Measurements from ENCODE around the gene NYNRIN. TPM values are rescaled to one million over a fixed set of nuclear protein-coding genes. Genes with fewer than 3 reads are reported as not detected.

NYNRIN gene
- total and polyA plus RNA-seq, 2 of the 4 experiments (the other 2 are of a cell fraction), result 2.2 to 5.4 TPM

- no peak overlapping the region for H3K56ac ChIP-seq (ENCODE audit: extremely low read depth, insufficient read depth, low read length)
- H2BK15ac ChIP-seq (ENCODE audit: low read depth, low read length), result no peak overlapping the region
- no peak overlapping the region for H2AK9ac ChIP-seq (replicated peaks; ENCODE audit: low read depth, low read length, poor library complexity)
- ATAC-seq (ENCODE audit: low read depth), result no peak
- no peak overlapping the region for H2AFZ ChIP-seq (replicated peaks; ENCODE audit: low read length, poor library complexity)
- dilution Hi-C loops (cut with HindIII; ENCODE audit: low sequenced_read_pairs, unreplicated experiment) (no loop called here), intact Hi-C loops (cut with micrococcal nuclease) (no loop called here), in situ Hi-C loops (cut with MboI; ENCODE audit: low sequenced_read_pairs) (no loop called here)
- no peak for TF ChIP-seq MAFK (IDR thresholded peaks at IDR 0.05; ENCODE audit: low read depth, low read length)
- TF ChIP-seq CHD1 (IDR thresholded peaks at IDR 0.05; ENCODE audit: low read depth, low read length), result no peak
- TF ChIP-seq POLR2A (IDR thresholded peaks at IDR 0.05; ENCODE audit: low read depth, low read length), result no peak
- TF ChIP-seq, protein P1, sequence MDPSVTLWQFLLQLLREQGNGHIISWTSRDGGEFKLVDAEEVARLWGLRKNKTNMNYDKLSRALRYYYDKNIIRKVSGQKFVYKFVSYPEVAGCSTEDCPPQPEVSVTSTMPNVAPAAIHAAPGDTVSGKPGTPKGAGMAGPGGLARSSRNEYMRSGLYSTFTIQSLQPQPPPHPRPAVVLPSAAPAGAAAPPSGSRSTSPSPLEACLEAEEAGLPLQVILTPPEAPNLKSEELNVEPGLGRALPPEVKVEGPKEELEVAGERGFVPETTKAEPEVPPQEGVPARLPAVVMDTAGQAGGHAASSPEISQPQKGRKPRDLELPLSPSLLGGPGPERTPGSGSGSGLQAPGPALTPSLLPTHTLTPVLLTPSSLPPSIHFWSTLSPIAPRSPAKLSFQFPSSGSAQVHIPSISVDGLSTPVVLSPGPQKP (IDR thresholded peaks at IDR 0.05; ENCODE audit: borderline replicate concordance, low read depth, low read length), result no peak
- no peak for TF ChIP-seq SMC3 (IDR thresholded peaks at IDR 0.05; ENCODE audit: low read depth, low read length)
- TF ChIP-seq NFE2L2 (IDR thresholded peaks at IDR 0.05; ENCODE audit: low read depth, low read length), result no peak
- TF ChIP-seq MAZ (IDR thresholded peaks at IDR 0.05; ENCODE audit: borderline replicate concordance, low read depth, low read length), result no peak
- no peak for TF ChIP-seq CEBPB (IDR thresholded peaks at IDR 0.05; ENCODE audit: low read depth, low read length)
- TF ChIP-seq BHLHE40 (IDR thresholded peaks at IDR 0.05; ENCODE audit: low read depth, low read length), result no peak
- TF ChIP-seq, protein P2, sequence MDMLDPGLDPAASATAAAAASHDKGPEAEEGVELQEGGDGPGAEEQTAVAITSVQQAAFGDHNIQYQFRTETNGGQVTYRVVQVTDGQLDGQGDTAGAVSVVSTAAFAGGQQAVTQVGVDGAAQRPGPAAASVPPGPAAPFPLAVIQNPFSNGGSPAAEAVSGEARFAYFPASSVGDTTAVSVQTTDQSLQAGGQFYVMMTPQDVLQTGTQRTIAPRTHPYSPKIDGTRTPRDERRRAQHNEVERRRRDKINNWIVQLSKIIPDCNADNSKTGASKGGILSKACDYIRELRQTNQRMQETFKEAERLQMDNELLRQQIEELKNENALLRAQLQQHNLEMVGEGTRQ (IDR thresholded peaks at IDR 0.05; ENCODE audit: low read depth, low read length), result no peak
- no peak for TF ChIP-seq MXI1 (IDR thresholded peaks at IDR 0.05; ENCODE audit: borderline replicate concordance, low read depth, low read length)
- TF ChIP-seq RCOR1 (IDR thresholded peaks at IDR 0.05; ENCODE audit: insufficient replicate concordance, low read length), result no peak
- TF ChIP-seq, protein P3, sequence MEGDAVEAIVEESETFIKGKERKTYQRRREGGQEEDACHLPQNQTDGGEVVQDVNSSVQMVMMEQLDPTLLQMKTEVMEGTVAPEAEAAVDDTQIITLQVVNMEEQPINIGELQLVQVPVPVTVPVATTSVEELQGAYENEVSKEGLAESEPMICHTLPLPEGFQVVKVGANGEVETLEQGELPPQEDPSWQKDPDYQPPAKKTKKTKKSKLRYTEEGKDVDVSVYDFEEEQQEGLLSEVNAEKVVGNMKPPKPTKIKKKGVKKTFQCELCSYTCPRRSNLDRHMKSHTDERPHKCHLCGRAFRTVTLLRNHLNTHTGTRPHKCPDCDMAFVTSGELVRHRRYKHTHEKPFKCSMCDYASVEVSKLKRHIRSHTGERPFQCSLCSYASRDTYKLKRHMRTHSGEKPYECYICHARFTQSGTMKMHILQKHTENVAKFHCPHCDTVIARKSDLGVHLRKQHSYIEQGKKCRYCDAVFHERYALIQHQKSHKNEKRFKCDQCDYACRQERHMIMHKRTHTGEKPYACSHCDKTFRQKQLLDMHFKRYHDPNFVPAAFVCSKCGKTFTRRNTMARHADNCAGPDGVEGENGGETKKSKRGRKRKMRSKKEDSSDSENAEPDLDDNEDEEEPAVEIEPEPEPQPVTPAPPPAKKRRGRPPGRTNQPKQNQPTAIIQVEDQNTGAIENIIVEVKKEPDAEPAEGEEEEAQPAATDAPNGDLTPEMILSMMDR (conservative IDR thresholded peaks at IDR 0.05; ENCODE audit: low read depth, low read length), result no peak
- no peak for TF ChIP-seq FOS (IDR thresholded peaks at IDR 0.05; ENCODE audit: low read depth, low read length)
- no peak for TF ChIP-seq RAD21 (IDR thresholded peaks at IDR 0.05; ENCODE audit: low read length)
- TF ChIP-seq RFX5 (IDR thresholded peaks at IDR 0.05; ENCODE audit: low read depth, low read length), result no peak
- peaks cover 20% of the 10 kb centered on the region; the same call in 1 of the 2 replicates for H3K36me3 ChIP-seq (ENCODE audit: control insufficient read depth, insufficient read depth, low read length)
- H3K4me2 ChIP-seq (ENCODE audit: low read depth, low read length), result no peak overlapping the region
- WGBS, 2 experiments (ENCODE audit: extremely low coverage in 2 of 2, insufficient read length in 1 of 2), result 80% methylated on average over 8 of the region's 16 CpGs; no CpG with 5 or more reads in 1 of the 2 experiments
- H3K18ac ChIP-seq (ENCODE audit: low read depth, low read length), result no peak overlapping the region
- no peak overlapping the region for H3K27ac ChIP-seq (ENCODE audit: insufficient read depth, low read length)
- DNase-seq, result no peak
- H2BK120ac ChIP-seq (ENCODE audit: low read depth, low read length), result no peak overlapping the region
- no peak overlapping the region for H3K4ac ChIP-seq (ENCODE audit: low read depth, low read length)
- no peak overlapping the region for H2BK5ac ChIP-seq (ENCODE audit: low read depth, low read length, poor library complexity, severe bottlenecking)
- no peak overlapping the region for H2AK5ac ChIP-seq (ENCODE audit: low read depth, low read length)
- no peaks in the 10 kb centered on the region for H4K20me1 ChIP-seq (ENCODE audit: insufficient read depth, low read length)
- H4K8ac ChIP-seq (ENCODE audit: low read depth in 2 of 2, low read length in 2 of 2), result no peak overlapping the region
- H3K14ac ChIP-seq (replicated peaks; ENCODE audit: low read depth, low read length), result no peak overlapping the region
- no peaks in the 10 kb centered on the region for H3K9me3 ChIP-seq (ENCODE audit: control insufficient read depth, insufficient read depth, low read length)
- H2BK20ac ChIP-seq (ENCODE audit: low read depth, low read length), result no peak overlapping the region
- H4K5ac ChIP-seq (ENCODE audit: low read depth, low read length), result no peak overlapping the region
- H3K9me1 ChIP-seq (ENCODE audit: insufficient read depth, low read length), result peaks cover 3% of the 10 kb centered on the region; the same call in 1 of the 2 replicates
- H3K23ac ChIP-seq (ENCODE audit: low read depth, low read length), result no peak overlapping the region
- ChIA-PET CTCF (interaction anchor here (1.0 kb wide), 1 partner anchor 51 kb away, joined by 3 read pairs; no protein-coding TSS in a partner anchor), POLR2A (ENCODE audit: unreplicated experiment) (no interaction called here)
- peaks cover 19% of the 10 kb centered on the region for H3K27me3 ChIP-seq (ENCODE audit: control insufficient read depth, insufficient read depth, low read length)
- H3K4me1 ChIP-seq (ENCODE audit: control insufficient read depth, insufficient read depth, low read length), result no peaks in the 10 kb centered on the region
- no TSS peak for BruUV-seq (replicated peaks)
- no peak overlapping the region for H3K4me3 ChIP-seq (ENCODE audit: insufficient read depth, low read depth, low read length)
- H3K79me1 ChIP-seq (ENCODE audit: low read depth in 1 of 2, low read length in 2 of 2), result no peaks in the 10 kb centered on the region
- H3K9ac ChIP-seq (ENCODE audit: low read depth, low read length), result no peak overlapping the region
- no peak overlapping the region for H4K91ac ChIP-seq (ENCODE audit: insufficient read depth, low read depth, low read length)
These were observed 18.3 kb downstream of the NYNRIN start for GRCh38 chr14:24416932-24417619.

Measured in IMR-90 (cell line).